DOHH2 (cell line): ENCODE measurements around the gene GAA.

ENCODE experiments used
- H3F3A ChIP-seq: fragments of 200-600 bp; sonication (generic), shearing (Covaris generic); 2 replicates; pipeline ENCODE4 v1.6.0; 2016; ENCODE audit warnings: antibody characterized with exemption, mild to moderate bottlenecking; ENCODE audit not compliant: control insufficient read depth, insufficient read depth
- H3K27ac ChIP-seq: fragments of 200-600 bp; sonication (generic); 2 replicates; pipeline ENCODE4 v1.5.1; 2014; ENCODE audit warnings: low read depth, mild to moderate bottlenecking, low read length, moderate library complexity
- H3K27me3 ChIP-seq: fragments of 200-600 bp; sonication (generic); 2 replicates; pipeline ENCODE4 v1.6.1; 2014; ENCODE audit warnings: mild to moderate bottlenecking, low read length, mixed read lengths; ENCODE audit not compliant: control insufficient read depth
- H3K36me3 ChIP-seq: fragments of 200-600 bp; sonication (generic); 2 replicates; pipeline ENCODE4 v1.6.1; 2014; ENCODE audit warnings: mild to moderate bottlenecking, low read length, moderate library complexity, mixed read lengths; ENCODE audit not compliant: control insufficient read depth
- H3K4me1 ChIP-seq: fragments of 200-600 bp; sonication (generic); 2 replicates; pipeline ENCODE4 v1.6.1; 2014; ENCODE audit warnings: mild to moderate bottlenecking, low read length, mixed read lengths; ENCODE audit not compliant: control insufficient read depth
- H3K4me2 ChIP-seq: fragments of 200-600 bp; sonication (generic); 2 replicates; pipeline ENCODE4 v1.6.0; 2014; ENCODE audit warnings: mild to moderate bottlenecking, low read length, moderate library complexity
- H3K4me3 ChIP-seq: fragments of 200-600 bp; sonication (generic); 2 replicates; pipeline ENCODE4 v1.5.1; 2014; ENCODE audit warnings: mild to moderate bottlenecking, low read length, mixed read lengths
- H3K79me2 ChIP-seq: fragments of 200-600 bp; sonication (generic); 2 replicates; pipeline ENCODE4 v1.6.1; 2014; ENCODE audit warnings: mild to moderate bottlenecking, low read length, mixed read lengths; ENCODE audit not compliant: control insufficient read depth
- H3K9me2 ChIP-seq: fragments of 200-600 bp; sonication (generic); replicated peaks from 2 replicates; pipeline ENCODE4 v1.6.1; 2014; ENCODE audit warnings: mild to moderate bottlenecking, low read length, mixed read lengths; ENCODE audit not compliant: control insufficient read depth
- H3K9me3 ChIP-seq: fragments of 200-600 bp; sonication (generic); 2 replicates; pipeline ENCODE4 v1.6.1; 2014; ENCODE audit warnings: antibody characterized with exemption, low read length, mixed read lengths; ENCODE audit not compliant: control insufficient read depth, insufficient read depth
- H4K20me1 ChIP-seq: fragments of 200-600 bp; sonication (generic); 2 replicates; pipeline ENCODE4 v1.6.0; 2014; ENCODE audit warnings: low read depth, mild to moderate bottlenecking, antibody characterized with exemption, low read length, moderate library complexity; ENCODE audit not compliant: control insufficient read depth, insufficient read depth
- CTCF ChIP-seq: fragments of 200-600 bp; sonication (generic); IDR thresholded peaks from one replicate; pipeline ENCODE4 v1.5.1; 2014; ENCODE audit warnings: antibody characterized with exemption, mild to moderate bottlenecking, low read depth, low read length; ENCODE audit not compliant: poor library complexity, severe bottlenecking
- EZH2phosphoT487 ChIP-seq: fragments of 200-600 bp; sonication (generic); IDR thresholded peaks from 2 replicates; pipeline ENCODE4 v1.6.1; 2017; ENCODE audit warnings: borderline replicate concordance, mild to moderate bottlenecking, antibody characterized with exemption, low read length, moderate library complexity, mixed read lengths

GAA gene

GRCh38 chr17:80070375-80071115 lies 30.8 kb upstream of the GAA start:
- Histone ChIP-seq H3K4me1 (no peaks in the 10 kb centered on the region), H3K4me2 (no peak overlapping the region), H3K27me3 (no peaks in the 10 kb centered on the region), H4K20me1 (no peaks in the 10 kb centered on the region), H3K9me2 (no peaks in the 10 kb centered on the region), H3K4me3 (no peak overlapping the region), H3K36me3 (no peaks in the 10 kb centered on the region), H3K9me3 (no peaks in the 10 kb centered on the region), H3K27ac (no peak overlapping the region), H3F3A (no peaks in the 10 kb centered on the region), H3K79me2 (no peaks in the 10 kb centered on the region)
- TF ChIP-seq EZH2phosphoT487 (no peak), CTCF (no peak)

- TF ChIP-seq EZH2phosphoT487, result no peak
- no peak for TF ChIP-seq CTCF
- no peaks in the 10 kb centered on the region for H3K9me2 ChIP-seq
- H4K20me1 ChIP-seq, result no peaks in the 10 kb centered on the region
- H3K4me3 ChIP-seq, result no peak overlapping the region
- H3K27me3 ChIP-seq, result no peaks in the 10 kb centered on the region
- H3K9me3 ChIP-seq, result no peaks in the 10 kb centered on the region
- H3K4me2 ChIP-seq, result no peak overlapping the region
- H3K4me1 ChIP-seq, result no peaks in the 10 kb centered on the region
- H3F3A ChIP-seq, result no peaks in the 10 kb centered on the region
- H3K36me3 ChIP-seq, result no peaks in the 10 kb centered on the region
- H3K79me2 ChIP-seq, result no peaks in the 10 kb centered on the region
- H3K27ac ChIP-seq, result no peak overlapping the region
Measured at GRCh38 chr17:80071116-80071841, 30.1 kb upstream of the GAA start.

- Histone ChIP-seq H4K20me1 (no peaks in the 10 kb centered on the region), H3K27me3 (no peaks in the 10 kb centered on the region), H3K36me3 (no peaks in the 10 kb centered on the region), H3K79me2 (no peaks in the 10 kb centered on the region), H3F3A (no peaks in the 10 kb centered on the region), H3K4me2 (no peak overlapping the region), H3K9me2 (no peaks in the 10 kb centered on the region), H3K9me3 (no peaks in the 10 kb centered on the region), H3K4me3 (no peak overlapping the region), H3K27ac (no peak overlapping the region), H3K4me1 (no peaks in the 10 kb centered on the region)
- TF ChIP-seq EZH2phosphoT487, result no peak
- no peak for TF ChIP-seq CTCF
Measured at GRCh38 chr17:80072410-80072809, 29.0 kb upstream of the GAA start.
